Measurements from ENCODE around the gene HIRA.

Gene HIRA

GRCh38 chr22:19431649-19432132 is at the start of gene HIRA:
Gene HIRA (minus strand): TSS chr22:19431733. CDS start chr22:19431476, 257 bp downstream.
- peak; percentile 82 for DNase-seq (ENCODE audit: low read depth)

GRCh38 chr22:19480789-19481188 is 49.3 kb upstream of the HIRA start:
- no peak for DNase-seq (ENCODE audit: low read depth)

GRCh38 chr22:19480173-19480568 is 48.6 kb upstream of the HIRA start:
- peak; percentile 0 for DNase-seq (ENCODE audit: low read depth)

- peak; percentile 88 for DNase-seq (ENCODE audit: low read depth)
Measured at GRCh38 chr22:19479355-19480172, 48.0 kb upstream of the HIRA start, which contains the start of gene CDC45. Gene CDC45 (plus strand): TSS chr22:19479920. CDS start chr22:19479969, 49 bp downstream.

- DNase-seq (ENCODE audit: low read depth) = peak; percentile 74
Measured at GRCh38 chr22:19478901-19479354, 47.4 kb upstream of the HIRA start, which contains the start of gene UFD1. Gene UFD1 (minus strand): TSS chr22:19479193. CDS start chr22:19479085, 108 bp downstream.

GRCh38 chr22:19478045-19478900 is 46.7 kb upstream of the HIRA start:
- DNase-seq (ENCODE audit: low read depth) = peak; percentile 4

GRCh38 chr22:19477321-19478044 is 46.0 kb upstream of the HIRA start:
- no peak for DNase-seq (ENCODE audit: low read depth)

GRCh38 chr22:19476023-19476422 is 44.5 kb upstream of the HIRA start:
- DNase-seq (ENCODE audit: low read depth) = no peak

GRCh38 chr22:19473578-19473977 is 42.0 kb upstream of the HIRA start:
- no peak for DNase-seq (ENCODE audit: low read depth)

- no peak for DNase-seq (ENCODE audit: low read depth)
Measured at GRCh38 chr22:19472233-19472632, 40.7 kb upstream of the HIRA start.

- DNase-seq (ENCODE audit: low read depth) = no peak
Measured at GRCh38 chr22:19471572-19471971, 40.0 kb upstream of the HIRA start.

GRCh38 chr22:19470010-19470409 is 38.5 kb upstream of the HIRA start:
- DNase-seq (ENCODE audit: low read depth) = no peak

- no peak for DNase-seq (ENCODE audit: low read depth)
Measured at GRCh38 chr22:19469421-19469820, 37.9 kb upstream of the HIRA start.

- no peak for DNase-seq (ENCODE audit: low read depth)
Measured at GRCh38 chr22:19467912-19468311, 36.4 kb upstream of the HIRA start.

- no peak for DNase-seq (ENCODE audit: low read depth)
Measured at GRCh38 chr22:19466848-19467752, 35.6 kb upstream of the HIRA start.

GRCh38 chr22:19466126-19466716 is 34.7 kb upstream of the HIRA start:
- no peak for DNase-seq (ENCODE audit: low read depth)

- no peak for DNase-seq (ENCODE audit: low read depth)
Measured at GRCh38 chr22:19464975-19465374, 33.4 kb upstream of the HIRA start.

- DNase-seq (ENCODE audit: low read depth) = no peak
Measured at GRCh38 chr22:19464546-19464945, 33.0 kb upstream of the HIRA start.

GRCh38 chr22:19463491-19464469 is 32.2 kb upstream of the HIRA start:
- DNase-seq (ENCODE audit: low read depth) = no peak
